Epidermal melanocyte (primary cell): ENCODE measurements around the gene GLB1L.
"Not testable (repeated sequence)": the region's sequence is repeated elsewhere in the genome, so short reads cannot be mapped to it uniquely, and the experiment has no call there.

Experiments used
- DNase-seq: peaks from one replicate; pipeline ENCODE4 v3.0.0; 2011; ENCODE audit warnings: low spot score; ENCODE audit not compliant: insufficient read length

Gene GLB1L

GRCh38 chr2:219245148-219245898 lies at the start of gene GLB1L, which contains the start of gene STK16:
Gene GLB1L (minus strand): TSS chr2:219245444. CDS start chr2:219243573, 1,871 bp downstream.
Gene STK16 (plus strand): TSS chr2:219245479. CDS start chr2:219246000, 521 bp downstream.
- DNase-seq: peak; percentile 99

DNA sequence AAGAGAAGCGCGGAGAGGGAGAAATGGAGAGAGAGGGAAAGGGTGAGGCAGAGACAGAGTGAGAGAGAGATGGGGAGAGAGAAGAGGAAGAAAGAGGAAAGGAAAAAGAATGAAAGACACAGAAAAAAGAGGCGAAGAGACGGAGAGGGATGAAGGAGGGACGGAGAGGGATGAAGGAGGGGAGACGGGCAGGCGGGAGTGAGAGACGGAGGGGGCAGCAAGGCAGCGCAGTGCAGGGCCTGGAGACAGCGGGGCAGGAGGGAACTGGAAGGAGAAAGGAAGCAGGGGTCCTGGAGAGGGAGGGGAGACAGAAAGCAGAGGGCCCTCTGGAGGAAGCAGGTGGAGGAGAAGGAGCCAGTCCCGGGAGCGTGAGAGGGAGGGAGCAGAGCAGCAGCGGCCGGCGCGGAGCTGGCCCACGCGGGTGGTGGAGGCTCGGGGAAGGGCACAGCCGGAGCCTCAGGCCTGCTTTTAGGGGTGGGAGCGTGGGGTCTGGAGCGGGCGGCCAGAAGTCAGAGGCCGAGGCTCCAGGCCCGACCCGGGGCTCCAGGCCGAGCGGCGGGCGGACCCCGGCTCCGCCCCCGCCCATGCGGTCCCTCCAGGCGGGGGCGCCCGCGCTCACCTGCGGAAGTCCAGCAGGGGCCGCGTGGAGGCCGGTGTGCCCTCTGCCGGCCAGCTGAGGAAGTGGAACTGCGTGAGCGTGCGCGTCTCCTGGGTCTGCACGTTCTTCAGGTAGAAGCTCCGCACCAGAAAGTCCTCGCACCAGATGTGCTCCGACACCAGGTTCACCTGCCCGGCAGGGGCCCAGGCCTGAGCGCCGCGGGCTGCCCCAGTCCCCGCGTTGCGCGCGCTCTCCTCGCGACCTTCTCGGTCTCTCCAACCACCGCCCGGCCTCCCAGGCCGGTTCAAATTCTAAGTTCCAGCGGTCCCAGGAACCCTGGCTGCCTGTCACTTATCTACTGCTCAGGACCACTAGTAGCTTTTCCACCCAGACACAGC lies 49.4 kb upstream of the GLB1L start:
- peak; percentile 92 for DNase-seq

GRCh38 chr2:219293736-219294231 lies 48.5 kb upstream of the GLB1L start:
- no peak for DNase-seq

- DNase-seq: no peak
These were observed 47.4 kb upstream of the GLB1L start for GRCh38 chr2:219292616-219293015.

DNA sequence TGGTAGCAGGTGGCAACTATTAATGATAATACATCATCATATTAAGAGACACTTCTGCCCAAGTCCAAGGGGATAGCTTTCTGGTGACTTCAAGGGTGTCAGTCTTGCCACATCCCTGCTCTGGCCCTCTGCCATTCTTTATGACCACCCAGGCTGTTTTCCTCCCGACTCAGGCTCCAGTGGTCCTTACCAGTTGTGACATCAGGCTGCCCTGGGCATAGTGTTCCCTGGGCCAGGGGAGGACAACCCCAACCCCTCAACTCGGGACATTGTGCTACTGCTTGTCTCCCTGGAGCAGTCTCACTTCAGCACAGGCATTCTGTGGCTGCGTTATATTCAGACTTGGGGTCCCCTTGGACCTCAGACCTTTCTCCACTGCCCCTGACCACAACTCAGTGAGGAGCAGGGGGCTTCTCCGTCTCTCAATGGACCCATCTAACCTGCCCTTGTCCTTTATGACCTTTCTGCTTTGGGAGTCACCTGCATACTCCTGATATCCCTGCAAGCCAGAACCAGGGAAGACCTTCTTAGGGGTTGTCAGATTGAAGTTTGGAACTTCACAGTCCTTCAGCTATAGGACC lies 46.8 kb upstream of the GLB1L start:
- DNase-seq: no peak

GRCh38 chr2:219291394-219291793 lies 46.1 kb upstream of the GLB1L start:
- no peak for DNase-seq

GRCh38 chr2:219290381-219291171 lies 45.3 kb upstream of the GLB1L start:
- DNase-seq: no peak

GRCh38 chr2:219289537-219290361 lies 44.5 kb upstream of the GLB1L start:
- peak; percentile 75 for DNase-seq

GRCh38 chr2:219289195-219289536 lies 43.9 kb upstream of the GLB1L start:
- no peak for DNase-seq

DNA sequence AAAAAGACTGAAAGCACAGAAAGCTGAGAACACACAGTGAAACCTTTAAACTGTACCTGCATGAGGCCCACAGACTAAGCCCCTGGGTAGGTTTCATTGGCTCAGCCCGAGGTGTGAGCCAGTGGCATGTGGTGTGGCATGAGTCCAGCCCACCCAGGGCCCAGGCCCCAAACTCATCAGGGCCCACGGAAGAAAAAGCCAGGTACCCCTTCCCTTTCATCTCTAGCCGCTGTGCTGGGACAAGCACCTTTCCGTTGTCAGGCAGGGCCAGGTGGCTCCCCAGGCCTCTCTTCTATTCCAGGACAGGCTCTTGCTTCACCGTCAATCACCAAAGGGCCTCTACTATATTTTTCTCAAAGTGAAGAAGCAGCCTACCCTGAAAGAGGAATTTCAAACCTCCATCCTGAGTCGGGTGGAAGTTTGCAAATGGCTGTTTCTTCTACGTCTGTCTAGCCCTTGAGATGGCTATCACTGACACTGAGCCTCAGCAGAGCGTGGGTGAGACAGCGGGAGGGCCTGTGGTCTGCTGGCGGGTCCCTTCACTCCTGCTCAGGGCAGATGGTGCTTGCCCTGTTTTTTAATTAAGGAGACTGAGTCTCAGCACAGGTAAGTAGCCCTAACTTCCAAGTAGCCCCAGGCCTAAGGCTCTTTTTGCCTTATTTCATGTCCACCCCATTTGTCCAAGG lies 42.5 kb upstream of the GLB1L start:
- no peak for DNase-seq

DNA sequence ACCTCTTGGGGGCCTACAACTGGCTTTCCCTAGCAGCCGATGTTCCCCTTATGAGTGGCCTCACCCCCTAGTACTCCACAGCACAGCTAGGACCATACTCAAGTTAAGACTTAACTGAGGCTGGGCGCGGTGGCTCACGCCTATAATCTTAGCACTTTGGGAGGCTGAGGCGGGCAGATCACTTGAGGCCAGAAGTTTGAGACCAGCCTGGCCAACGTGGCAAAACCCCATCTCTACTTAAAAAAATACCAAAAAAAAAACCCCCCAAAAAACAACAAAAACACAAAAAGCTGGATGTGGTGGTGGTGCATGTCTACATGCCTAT lies 41.8 kb upstream of the GLB1L start:
- DNase-seq: not testable (repeated sequence)

- no peak for DNase-seq
These were observed 41.3 kb upstream of the GLB1L start for GRCh38 chr2:219286436-219287115.

DNA sequence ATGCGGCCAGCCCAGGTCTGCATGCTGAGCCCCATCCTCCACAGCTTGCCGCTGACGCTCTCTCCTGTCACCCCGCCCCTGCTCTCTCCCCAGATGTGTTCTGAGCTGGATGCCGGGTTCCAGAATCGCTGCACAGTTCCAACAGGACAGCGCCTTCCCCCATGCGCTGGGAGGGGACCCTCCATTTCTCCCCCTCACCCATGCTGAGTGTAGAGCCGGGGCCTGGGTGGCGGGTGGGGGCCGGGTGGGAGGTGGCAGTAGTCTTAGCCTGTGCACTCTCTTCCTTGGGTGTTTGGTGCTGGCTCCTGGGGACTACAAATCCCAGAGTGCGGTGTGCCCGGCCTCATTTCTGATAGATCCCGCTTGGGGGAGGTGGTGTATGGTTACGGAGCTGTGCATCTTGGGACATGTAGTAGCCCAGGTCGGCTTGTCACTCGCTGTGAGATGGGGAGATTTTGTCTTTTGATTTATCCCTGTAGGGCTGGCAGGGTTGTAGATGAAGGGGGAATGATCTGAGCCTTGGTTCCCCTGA lies 40.7 kb upstream of the GLB1L start:
- DNase-seq: no peak

GRCh38 chr2:219285373-219285735 lies 40.1 kb upstream of the GLB1L start:
- DNase-seq: no peak

GRCh38 chr2:219284501-219285372 lies 39.5 kb upstream of the GLB1L start:
- DNase-seq: no peak

GRCh38 chr2:219282943-219283581 lies 37.8 kb upstream of the GLB1L start:
- no peak for DNase-seq

- DNase-seq: no peak
These were observed 37.1 kb upstream of the GLB1L start for GRCh38 chr2:219282375-219282774.
